ENCODE data around the gene FRMPD2.
"Not testable (repeated sequence)": the region's sequence is repeated elsewhere in the genome, so short reads cannot be mapped to it uniquely, and the experiment has no call there.

FRMPD2 gene

DNA sequence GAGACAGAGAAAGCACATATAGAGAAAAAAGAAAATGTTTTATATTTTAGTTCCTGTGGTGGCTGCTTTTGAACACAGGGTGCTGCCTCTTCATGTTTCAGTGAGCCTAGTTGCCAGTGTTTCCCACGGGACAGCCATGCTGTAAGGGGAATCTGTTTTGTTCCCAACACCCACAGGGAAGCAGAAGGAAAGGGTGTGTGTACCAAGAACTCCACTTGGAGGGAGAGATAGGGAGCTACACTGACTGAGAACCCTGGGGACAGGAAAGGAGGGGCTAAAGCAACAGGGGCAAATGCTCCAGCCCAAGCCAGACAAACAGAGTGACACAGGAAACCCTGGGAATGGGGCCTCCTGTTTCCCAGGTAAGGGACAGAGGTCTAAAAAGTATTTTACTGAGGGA is 40.2 kb downstream of the FRMPD2 start:
- no peak for DNase-seq (ENCODE audit: low read depth in 2 of 2)

DNA sequence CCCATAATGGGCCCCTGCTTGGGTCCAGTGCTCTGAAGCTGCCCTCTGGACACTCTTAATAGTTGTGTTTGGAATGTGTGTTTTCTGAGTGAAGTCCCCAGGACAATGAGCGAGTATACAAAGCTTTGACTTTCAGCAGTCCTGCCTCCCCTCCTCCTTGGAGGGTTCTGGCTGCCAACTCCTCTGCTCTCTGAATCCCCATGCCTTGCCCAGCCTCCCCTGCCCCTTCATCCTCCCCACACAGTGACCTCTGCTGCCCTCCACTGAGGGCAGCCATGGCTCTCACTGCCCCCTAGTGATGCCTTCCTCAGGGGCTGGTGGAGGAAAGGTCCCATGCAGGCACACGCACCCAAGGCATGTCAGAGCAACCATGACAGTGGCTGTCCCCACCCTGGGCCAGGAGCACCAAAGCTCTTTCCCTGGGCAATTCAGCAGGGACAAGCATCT is 40.9 kb downstream of the FRMPD2 start:
- DNase-seq (ENCODE audit: low read depth in 2 of 2): no peak

GRCh38 chr10:48232717-48233447 is 41.6 kb downstream of the FRMPD2 start:
- DNase-seq (ENCODE audit: low read depth in 2 of 2): no peak

GRCh38 chr10:48231699-48232315 is 42.7 kb downstream of the FRMPD2 start:
- no peak for DNase-seq (ENCODE audit: low read depth in 2 of 2)

DNA sequence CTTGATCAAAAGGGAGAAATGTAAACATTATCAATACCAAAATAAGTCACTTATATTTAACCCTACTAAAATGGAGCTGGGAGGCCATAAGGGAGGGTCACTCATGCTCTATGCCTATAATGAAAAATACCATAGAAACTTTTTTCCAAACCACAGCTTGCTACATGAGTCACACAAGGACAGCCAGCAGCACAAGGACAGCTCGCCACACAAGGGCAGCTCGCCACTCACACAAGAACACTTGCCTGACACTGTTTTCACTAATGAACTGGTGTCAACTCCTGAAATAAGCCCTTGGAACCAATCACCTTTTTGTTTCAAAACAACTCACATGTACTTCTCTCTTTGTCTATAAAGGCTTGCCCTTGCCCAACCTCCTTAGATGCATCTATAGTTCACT is 43.3 kb downstream of the FRMPD2 start:
- no peak for DNase-seq (ENCODE audit: low read depth in 2 of 2)

- DNase-seq (ENCODE audit: low read depth in 2 of 2): no peak
Measured at GRCh38 chr10:48227213-48227612, 47.3 kb downstream of the FRMPD2 start.

- no peak for DNase-seq (ENCODE audit: low read depth in 2 of 2)
Measured at GRCh38 chr10:48224979-48225560, 49.4 kb downstream of the FRMPD2 start.

DNA sequence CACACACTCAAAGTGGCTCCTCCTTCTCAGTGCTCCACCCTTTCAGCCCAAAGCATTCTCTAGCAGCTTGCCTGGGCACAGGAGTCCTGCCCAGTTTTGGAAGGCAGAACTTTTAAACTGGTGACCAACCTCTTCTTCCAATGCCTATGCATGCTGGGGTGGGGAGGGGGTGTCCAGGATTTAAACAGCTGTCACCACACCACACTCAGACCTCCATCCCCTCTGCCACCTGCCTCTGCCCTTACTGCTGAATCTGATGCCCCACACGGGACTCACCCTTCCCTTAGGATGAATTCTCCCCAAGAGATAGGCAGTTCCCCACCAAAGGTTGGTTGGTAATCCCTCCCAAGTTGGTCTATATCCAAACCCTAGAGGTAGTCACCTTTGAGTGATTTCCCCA is 50.2 kb downstream of the FRMPD2 start:
- no peak for DNase-seq (ENCODE audit: low read depth in 2 of 2)

DNA sequence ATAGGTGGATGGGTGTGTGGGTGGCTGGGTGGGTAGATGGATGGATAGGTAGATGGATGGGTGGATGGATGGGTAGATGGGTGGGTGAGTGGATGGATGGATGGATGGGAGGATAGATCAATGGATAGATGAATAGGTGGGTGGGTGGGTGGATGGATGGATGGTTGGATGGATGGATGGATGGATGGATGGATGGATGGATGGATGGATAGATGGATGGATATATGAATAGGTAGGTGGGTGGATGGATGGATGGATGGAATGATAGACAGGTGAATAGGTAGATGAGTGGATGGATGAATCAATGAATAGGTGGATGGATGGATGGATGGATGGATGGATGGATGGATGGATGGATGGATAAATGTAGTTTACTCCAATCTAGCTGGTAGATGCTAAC is 52.7 kb downstream of the FRMPD2 start:
- DNase-seq (ENCODE audit: low read depth in 2 of 2): no peak

DNA sequence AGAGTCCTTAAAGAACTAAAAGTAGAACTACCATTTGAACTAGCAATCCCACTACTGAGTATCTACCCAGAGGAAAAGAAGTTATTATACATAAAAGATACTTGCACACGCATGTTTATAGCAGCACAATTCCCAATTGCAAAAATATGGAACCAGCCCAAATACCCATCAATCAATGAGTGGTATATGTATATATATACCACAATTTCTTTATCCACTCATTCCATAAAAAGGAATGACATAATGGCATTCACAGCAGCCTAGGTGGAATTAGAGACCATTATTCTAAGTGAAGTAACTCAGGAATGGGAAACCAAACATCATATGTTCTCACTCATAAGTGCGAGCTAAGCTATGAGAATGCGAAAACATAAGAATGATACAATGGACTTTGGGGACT is 53.5 kb downstream of the FRMPD2 start:
- DNase-seq (ENCODE audit: low read depth in 2 of 2): not testable (repeated sequence)

DNA sequence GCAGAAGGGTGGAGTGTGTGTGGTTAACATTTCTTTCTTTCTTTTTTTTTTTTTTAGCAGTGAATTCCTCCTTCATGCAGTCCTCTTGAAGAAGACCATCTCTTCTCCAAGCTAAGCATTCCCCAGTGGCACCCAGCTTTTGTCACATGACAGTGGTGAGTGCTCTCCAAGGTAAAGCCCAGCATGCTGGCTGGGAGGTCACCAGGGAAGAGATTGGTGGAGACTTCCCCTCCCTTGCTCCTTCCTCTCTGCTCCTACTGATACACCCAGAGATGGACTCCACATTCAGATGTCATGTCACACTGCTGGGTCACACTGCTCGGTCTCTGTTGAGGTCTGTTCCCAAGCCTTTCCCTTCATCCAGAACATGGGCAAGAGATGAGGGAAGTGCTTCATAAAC is 55.3 kb downstream of the FRMPD2 start:
- DNase-seq (ENCODE audit: low read depth in 2 of 2): no peak

DNA sequence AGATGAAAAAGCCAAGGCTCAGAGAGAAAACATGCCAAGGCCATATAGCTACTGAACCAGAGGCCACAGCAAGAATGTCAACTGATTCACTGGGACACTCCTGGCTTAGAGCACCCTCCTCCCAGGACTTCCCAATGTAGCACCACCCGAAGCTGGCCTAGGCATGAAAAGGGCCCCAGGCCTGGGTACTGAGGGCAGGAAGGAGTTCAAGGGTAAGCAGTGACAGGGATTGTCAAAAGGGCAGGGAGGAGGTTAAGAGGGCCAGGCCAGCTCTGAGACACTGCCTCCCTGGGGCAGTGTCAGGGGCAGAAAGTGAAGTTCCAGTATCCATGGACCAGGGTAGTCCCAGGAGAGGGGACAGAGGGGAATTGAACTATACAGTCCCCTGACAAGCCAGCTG is 57.8 kb downstream of the FRMPD2 start:
- DNase-seq (ENCODE audit: low read depth in 2 of 2): no peak

DNA sequence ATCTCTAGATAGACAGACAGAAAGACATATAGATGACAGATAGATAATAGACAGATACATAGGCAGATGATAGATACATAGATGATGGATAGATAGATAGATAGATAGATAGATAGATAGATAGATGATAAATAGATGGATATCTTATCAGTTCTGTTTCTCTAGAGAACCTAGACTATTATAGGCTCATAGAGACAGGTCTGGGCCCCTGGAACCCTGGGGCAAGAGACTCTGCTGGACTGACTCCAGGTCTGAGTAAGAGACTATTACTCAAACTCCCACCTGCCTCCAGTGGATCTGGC is 58.3 kb downstream of the FRMPD2 start:
- no peak for DNase-seq (ENCODE audit: low read depth in 2 of 2)

GRCh38 chr10:48215486-48216203 is 58.9 kb downstream of the FRMPD2 start:
- DNase-seq (ENCODE audit: low read depth in 2 of 2): peak; percentile 15 to 39

- DNase-seq (ENCODE audit: low read depth in 2 of 2): no peak
Measured at GRCh38 chr10:48214716-48215485, 59.6 kb downstream of the FRMPD2 start.

- DNase-seq (ENCODE audit: low read depth in 2 of 2): no peak
Measured at GRCh38 chr10:48213047-48213446, 61.4 kb downstream of the FRMPD2 start.

DNA sequence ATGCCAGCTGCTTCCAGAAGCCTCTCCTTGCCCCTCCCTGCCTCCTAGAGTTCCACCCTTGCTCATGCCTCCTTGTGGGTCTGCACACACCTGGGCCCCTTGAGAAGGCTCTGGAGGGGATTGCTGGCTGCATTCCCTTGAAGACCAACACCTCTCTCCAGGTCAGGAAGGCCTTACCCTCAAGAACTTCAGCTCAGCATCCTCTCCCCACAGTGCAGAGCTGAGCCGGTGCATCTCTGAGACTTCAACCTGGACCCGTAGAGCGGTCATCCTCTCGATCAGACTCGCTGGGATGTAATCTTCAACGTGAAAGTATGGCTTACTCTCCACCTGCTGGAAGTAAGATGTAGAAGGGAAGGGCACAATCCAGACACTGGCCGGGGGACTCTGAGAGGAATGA is 62.7 kb downstream of the FRMPD2 start:
- no peak for DNase-seq (ENCODE audit: low read depth in 2 of 2)

- DNase-seq (ENCODE audit: low read depth in 2 of 2): no peak
Measured at GRCh38 chr10:48210966-48211365, 63.5 kb downstream of the FRMPD2 start.

GRCh38 chr10:48210391-48210790 is 64.1 kb downstream of the FRMPD2 start:
- no peak for DNase-seq (ENCODE audit: low read depth in 2 of 2)

GRCh38 chr10:48209241-48209640 is 65.3 kb downstream of the FRMPD2 start:
- no peak for DNase-seq (ENCODE audit: low read depth in 2 of 2)

DNA sequence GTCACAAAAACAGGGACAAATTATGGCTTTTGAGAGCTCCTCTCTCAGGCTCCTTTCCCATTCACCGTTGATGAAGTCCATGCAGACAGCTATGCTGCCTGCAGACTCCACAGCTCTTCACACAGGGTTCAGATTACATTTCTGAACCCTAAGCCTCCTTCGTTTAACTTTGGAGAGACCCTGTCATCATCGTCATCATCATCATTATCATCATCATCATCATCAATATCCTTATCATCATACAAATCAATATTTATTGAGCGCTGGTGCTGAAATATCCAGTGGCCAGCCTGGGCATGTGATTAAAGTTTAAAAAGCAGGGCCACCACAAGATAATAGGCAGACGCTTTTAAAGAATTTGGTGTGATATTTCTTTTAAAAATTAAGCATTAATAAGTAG is 66.6 kb downstream of the FRMPD2 start:
- DNase-seq (ENCODE audit: low read depth in 2 of 2): no peak

Measured in stimulated activated CD4-positive, alpha-beta T cell treated with anti-CD3 and anti-CD28 coated beads, Interleukin-15, amount 100 ng/mL, for 48 hours (primary cell).